IMR-90 (cell line): ENCODE measurements around the gene UGGT2. TPM values are rescaled to one million over a fixed set of nuclear protein-coding genes. Genes with fewer than 3 reads are reported as not detected.

ENCODE experiments used
- ATAC-seq: fragments of 200-7000 bp; cut with Tn5 transposase; 2 replicates; pipeline ENCODE4 v1.9.1; 2020; ENCODE audit warnings: low read depth, mild to moderate bottlenecking, moderate library complexity
- BruUV-seq: library from RNA; stranded (reverse); fragments of 400-500 nt; replicated peaks from 2 replicates; lab custom pipeline; 2021; lab: Mats Ljungman, UMichigan
- CTCF ChIA-PET: fragments of 300-600 bp; formaldehyde crosslinking; extraction: SDS; loops from one replicate; lab custom pipeline; 2021; ENCODE audit warnings: antibody characterized with exemption; lab: Yijun Ruan, JAX
- POLR2A ChIA-PET: fragments of 300-600 bp; sonication (Branson Sonifier 250); formaldehyde crosslinking; loops from one replicate; lab custom pipeline; 2022; ENCODE audit warnings: antibody characterized with exemption; ENCODE audit not compliant: unreplicated experiment; lab: Charles Lee
- DNase-seq: peaks from one replicate; pipeline ENCODE4 v3.0.0; 2013
- H2AFZ ChIP-seq: replicated peaks from 2 replicates; pipeline ENCODE3; 2013; ENCODE audit warnings: low read length, mild to moderate bottlenecking; ENCODE audit not compliant: poor library complexity
- H2AK5ac ChIP-seq: 2 replicates; pipeline ENCODE4 v1.6.1; 2013; ENCODE audit warnings: low read depth, low read length, inconsistent platforms
- H2AK9ac ChIP-seq: replicated peaks from 2 replicates; pipeline ENCODE3; 2013; ENCODE audit warnings: mild to moderate bottlenecking, low read depth, low read length, moderate library complexity; ENCODE audit not compliant: poor library complexity
- H2BK120ac ChIP-seq: 2 replicates; pipeline ENCODE4 v1.6.1; 2013; ENCODE audit warnings: low read depth, low read length, inconsistent platforms
- H2BK15ac ChIP-seq: 3 replicates; pipeline ENCODE4 v1.6.1; 2013; ENCODE audit warnings: low read depth, low read length, inconsistent platforms
- H2BK20ac ChIP-seq: 2 replicates; pipeline ENCODE4 v1.6.1; 2013; ENCODE audit warnings: low read depth, mild to moderate bottlenecking, inconsistent platforms, low read length, moderate library complexity
- H2BK5ac ChIP-seq: 2 replicates; pipeline ENCODE4 v1.6.1; 2013; ENCODE audit warnings: mild to moderate bottlenecking, low read depth, low read length, inconsistent platforms; ENCODE audit not compliant: poor library complexity, severe bottlenecking
- H3K14ac ChIP-seq: replicated peaks from 2 replicates; pipeline ENCODE4 v1.6.1; 2013; ENCODE audit warnings: low read depth, low read length, inconsistent platforms
- H3K18ac ChIP-seq: 2 replicates; pipeline ENCODE4 v1.6.1; 2013; ENCODE audit warnings: low read depth, low read length, control low read depth
- H3K23ac ChIP-seq: 2 replicates; pipeline ENCODE4 v1.6.1; 2013; ENCODE audit warnings: low read depth, low read length, inconsistent platforms
- H3K27ac ChIP-seq: 2 replicates; pipeline ENCODE4 v1.5.1; 2013; ENCODE audit warnings: mild to moderate bottlenecking, control low read depth, low read length; ENCODE audit not compliant: insufficient read depth
- H3K27me3 ChIP-seq: 2 replicates; pipeline ENCODE4 v1.6.1; 2013; ENCODE audit warnings: low read length; ENCODE audit not compliant: control insufficient read depth, insufficient read depth
- H3K36me3 ChIP-seq: 2 replicates; pipeline ENCODE4 v1.6.1; 2013; ENCODE audit warnings: low read length, mixed read lengths; ENCODE audit not compliant: control insufficient read depth, insufficient read depth
- H3K4ac ChIP-seq: 2 replicates; pipeline ENCODE4 v1.6.1; 2013; ENCODE audit warnings: low read depth, low read length, inconsistent platforms
- H3K4me1 ChIP-seq: 2 replicates; pipeline ENCODE4 v1.6.1; 2013; ENCODE audit warnings: low read length, mixed read lengths; ENCODE audit not compliant: control insufficient read depth, insufficient read depth
- H3K4me2 ChIP-seq: 2 replicates; pipeline ENCODE4 v1.6.1; 2013; ENCODE audit warnings: low read depth, mild to moderate bottlenecking, control low read depth, low read length, moderate library complexity
- H3K4me3 ChIP-seq: 2 replicates; pipeline ENCODE4 v1.5.1; 2013; ENCODE audit warnings: low read depth, mild to moderate bottlenecking, control low read depth, low read length, moderate library complexity; ENCODE audit not compliant: insufficient read depth
- H3K56ac ChIP-seq: 2 replicates; pipeline ENCODE4 v1.6.1; 2013; ENCODE audit warnings: low read length, inconsistent platforms; ENCODE audit not compliant: insufficient read depth; ENCODE audit errors: extremely low read depth
- H3K79me1 ChIP-seq, 2 experiments: 2 replicates each; pipeline ENCODE4 v1.6.1; 2013; ENCODE audit warnings: low read length in 2 of 2, inconsistent platforms in 1 of 2, low read depth in 1 of 2
- H3K9ac ChIP-seq: 2 replicates; pipeline ENCODE4 v1.6.1; 2013; ENCODE audit warnings: low read depth, low read length, control low read depth
- H3K9me1 ChIP-seq: 2 replicates; pipeline ENCODE4 v1.6.1; 2013; ENCODE audit warnings: low read length, inconsistent platforms; ENCODE audit not compliant: insufficient read depth
- H3K9me3 ChIP-seq: 2 replicates; pipeline ENCODE4 v1.6.1; 2013; ENCODE audit warnings: low read length; ENCODE audit not compliant: control insufficient read depth, insufficient read depth
- H4K20me1 ChIP-seq: 2 replicates; pipeline ENCODE4 v1.6.1; 2013; ENCODE audit warnings: low read length, inconsistent platforms; ENCODE audit not compliant: insufficient read depth
- H4K5ac ChIP-seq: 2 replicates; pipeline ENCODE4 v1.6.1; 2013; ENCODE audit warnings: mild to moderate bottlenecking, low read depth, low read length, control low read depth
- H4K8ac ChIP-seq, 2 experiments: 2 replicates each; pipeline ENCODE4 v1.6.1; 2013; ENCODE audit warnings: low read depth in 2 of 2, low read length in 2 of 2, control low read depth in 1 of 2, inconsistent platforms in 1 of 2
- H4K91ac ChIP-seq: 2 replicates; pipeline ENCODE4 v1.6.1; 2013; ENCODE audit warnings: low read depth, low read length, inconsistent platforms; ENCODE audit not compliant: insufficient read depth
- CHD1 ChIP-seq: IDR thresholded peaks from 2 replicates; pipeline ENCODE4 v1.6.1; 2012; ENCODE audit warnings: low read depth, low read length, improper control_type of control experiment
- CTCF ChIP-seq: conservative IDR thresholded peaks from 2 replicates; pipeline ENCODE4 v1.5.1; 2012; ENCODE audit warnings: mild to moderate bottlenecking, low read depth, low read length, improper control_type of control experiment
- ELK1 ChIP-seq: fragments of 150-350 bp; IDR thresholded peaks from 2 replicates; pipeline ENCODE4 v1.6.1; 2016; ENCODE audit warnings: low read depth, mild to moderate bottlenecking, low read length, moderate library complexity, borderline replicate concordance
- MAZ ChIP-seq: IDR thresholded peaks from 2 replicates; pipeline ENCODE4 v1.6.1; 2012; ENCODE audit warnings: low read depth, mild to moderate bottlenecking, low read length, improper control_type of control experiment, moderate library complexity, borderline replicate concordance
- MXI1 ChIP-seq: IDR thresholded peaks from 2 replicates; pipeline ENCODE4 v1.6.1; 2012; ENCODE audit warnings: low read depth, mild to moderate bottlenecking, low read length, moderate library complexity, borderline replicate concordance
- RFX5 ChIP-seq: IDR thresholded peaks from 2 replicates; pipeline ENCODE4 v1.8.0; 2012; ENCODE audit warnings: low read depth, mild to moderate bottlenecking, low read length, moderate library complexity
- SMC3 ChIP-seq: fragments of 150-350 bp; IDR thresholded peaks from 2 replicates; pipeline ENCODE4 v1.6.1; 2016; ENCODE audit warnings: low read depth, mild to moderate bottlenecking, antibody characterized with exemption, low read length, moderate library complexity
- USF2 ChIP-seq: fragments of 150-350 bp; IDR thresholded peaks from 2 replicates; pipeline ENCODE4 v1.6.1; 2017; ENCODE audit warnings: mild to moderate bottlenecking, antibody characterized with exemption, low read length, low read depth
- WGBS, 2 experiments: methylation state at CpG; one replicate each; pipeline versions ENCODE4 v1.1.5 to v1.1.7; 2013; ENCODE audit warnings: missing lambda C conversion rate in 2 of 2; ENCODE audit not compliant: insufficient read length in 1 of 2; ENCODE audit errors: extremely low coverage in 2 of 2; 5-methylcytosine and 5-hydroxymethylcytosine counted together
- dilution Hi-C: fragments of 300-500 bp; cut with HindIII; formaldehyde crosslinking; loops from one replicate; pipeline ENCODE4 v1.14.3; 2018; ENCODE audit warnings: low sequenced_read_pairs; ENCODE audit not compliant: unreplicated experiment
- in situ Hi-C: fragments of 300-500 bp; cut with MboI; formaldehyde crosslinking; loops from 3 replicates; pipeline ENCODE4 v1.14.3; 2019; ENCODE audit warnings: low sequenced_read_pairs, inconsistent platforms, mixed read lengths
- intact Hi-C: fragments of 100-400 bp; cut with micrococcal nuclease; formaldehyde crosslinking; loops from 2 replicates; pipeline ENCODE4 v1.10.0; 2022
- polyA plus RNA-seq, 3 experiments: library from polyadenylated mRNA; depleted of rRNA; stranded (reverse); fragments of >200 nt; gene quantifications; 2 replicates each; pipeline ENCODE4 v1.2.3, GENCODE V29; 2012; ENCODE audit warnings: low replicate concordance in 1 of 3
- total RNA-seq: library from RNA; depleted of rRNA; stranded (reverse); fragments of >200 nt; gene quantifications from 2 replicates; pipeline ENCODE4 v1.2.3, GENCODE V29; 2012

UGGT2 gene
- total and polyA plus RNA-seq, 2 of the 4 experiments (the other 2 are of a cell fraction) = 21.4 to 40.1 TPM

DNA sequence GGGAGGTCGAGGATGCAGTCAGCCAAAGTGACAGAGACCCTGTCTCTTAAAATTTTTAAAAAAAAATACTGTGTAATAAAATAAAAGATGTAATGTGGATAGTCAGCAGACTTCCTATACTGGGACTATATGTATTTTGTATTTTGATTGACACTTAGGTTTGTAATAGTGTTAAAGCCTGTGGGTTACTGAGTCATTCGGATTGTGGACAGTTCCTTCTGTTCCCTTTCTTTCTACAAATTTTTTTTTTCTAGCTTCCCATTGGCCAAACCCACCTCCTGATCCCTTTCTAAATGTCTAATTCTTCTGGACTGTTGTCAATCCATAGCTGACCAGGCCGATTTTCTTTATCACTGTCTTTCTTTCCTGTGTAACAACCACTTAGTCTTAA lies 268.3 kb downstream of the UGGT2 start:
- Histone ChIP-seq H2AK9ac (no peak overlapping the region), H3K9ac (no peak overlapping the region), H3K27me3 (no peaks in the 10 kb centered on the region), H3K4me3 (no peak overlapping the region), H4K8ac (no peak overlapping the region; a peak in 1 of 4 replicates), H3K56ac (no peak overlapping the region), H3K4me1 (peaks cover 8% of the 10 kb centered on the region), H3K9me1 (peaks cover 6% of the 10 kb centered on the region), H2BK120ac (peak overlapping the region; percentile 59), H3K23ac (no peak overlapping the region), H2AK5ac (no peak overlapping the region), H3K27ac (peak overlapping the region; percentile 45; the same call in 1 of the 2 replicates), H3K79me1 (peaks cover 4 to 28% of the 10 kb centered on the region in 2 experiments; a peak in 3 of 4 replicates), H4K20me1 (peaks cover 12% of the 10 kb centered on the region; the same call in 1 of the 2 replicates), H3K18ac (0 out of 2 replicates have a peak overlapping the region, but pooled peaks have one; percentile 63), H3K4me2 (peak overlapping the region; percentile 66; the same call in 1 of the 2 replicates), H3K4ac (peak overlapping the region; percentile 51), H2BK5ac (peak overlapping the region; percentile 53), H3K36me3 (peaks cover 5% of the 10 kb centered on the region), H2BK15ac (no peak overlapping the region), H4K5ac (no peak overlapping the region), H3K14ac (no peak overlapping the region), H2BK20ac (peak overlapping the region; percentile 18; the same call in 1 of the 2 replicates), H2AFZ (no peak overlapping the region), H3K9me3 (no peaks in the 10 kb centered on the region), H4K91ac (no peak overlapping the region)
- CTCF ChIA-PET = interaction anchor here (0.7 kb wide), 1 partner anchor 51 kb away, joined by 3 read pairs; no protein-coding TSS in a partner anchor
- dilution Hi-C loops = no loop called here
- WGBS, 2 experiments = no CpG with 5 or more reads among the region's 3 CpGs
- in situ Hi-C loops = no loop called here
- peak; percentile 31 for ATAC-seq
- peak; percentile 49 for DNase-seq
- no TSS peak for BruUV-seq
- TF ChIP-seq MXI1 (no peak), SMC3 (no peak), RFX5 (no peak), ELK1 (no peak), CTCF (no peak), MAZ (no peak), USF2 (no peak), CHD1 (no peak)
- POLR2A ChIA-PET = no interaction called here
- intact Hi-C loops = no loop called here
